ENCODE data around the gene CHRNA1. TPM values are rescaled to one million over a fixed set of nuclear protein-coding genes. Genes with fewer than 3 reads are reported as not detected.

The CHRNA1 gene
- total and polyA plus RNA-seq, 9 of the 15 experiments (the other 6 are each of a cell fraction or from before 2014, with no cell fraction given), result not detected

GRCh38 chr2:174812037-174812436, 47.8 kb upstream of the CHRNA1 start:
- Histone ChIP-seq H3K27ac (ENCODE audit: extremely low read depth, low read depth, low read length) (no peak overlapping the region), H3K4me1 (replicated peaks in 1 of 2; ENCODE audit: control insufficient read depth in 2 of 2, insufficient read depth in 2 of 2, low read length in 2 of 2) (no peaks in the 10 kb centered on the region), H3K36me3 (ENCODE audit: control insufficient read depth, insufficient read depth, low read length) (no peaks in the 10 kb centered on the region), H3K4me3 (no peak overlapping the region), H3K27me3 (ENCODE audit: control insufficient read depth in 2 of 2, insufficient read depth in 2 of 2, low read length in 2 of 2) (no peaks in the 10 kb centered on the region; a peak in 1 of 5 replicates), H3K79me2 (ENCODE audit: control insufficient read depth, insufficient read depth, low read length) (no peaks in the 10 kb centered on the region), H3K4me2 (ENCODE audit: insufficient read depth, low read length) (no peak overlapping the region), H3K9me3 (replicated peaks; ENCODE audit: control insufficient read depth, insufficient read depth, low read depth, low read length) (no peaks in the 10 kb centered on the region), H4K20me1 (replicated peaks; ENCODE audit: control insufficient read depth, insufficient read depth, low read length) (no peaks in the 10 kb centered on the region), H3K9me1 (ENCODE audit: control insufficient read depth, insufficient read depth, low read length) (no peaks in the 10 kb centered on the region), H2AFZ (ENCODE audit: low read depth, low read length) (no peak overlapping the region), H3K9ac (ENCODE audit: insufficient read depth in 1 of 2, low read depth in 2 of 2, low read length in 2 of 2) (no peak overlapping the region)
- POLR2A ChIA-PET, result interaction anchor here (1.1 kb wide), 1 partner anchor 14 kb away, joined by 3 read pairs; no protein-coding TSS in a partner anchor
- BruUV-seq (replicated peaks), result no TSS peak
- ATAC-seq (no peak), FAIRE-seq (no peak), DNase-seq (ENCODE audit: extremely low read depth in 1 of 4, low spot score in 3 of 4) (no peak)
- in situ Hi-C loops (cut with MboI) (no loop called here), intact Hi-C loops (cut with micrococcal nuclease) (no loop called here)
- 4% methylated on average over 7 of the region's 7 CpGs for WGBS (ENCODE audit: insufficient coverage, low coverage, missing lambda C conversion rate)
- CTCF ChIA-PET (ENCODE audit: low intra/inter-chr PET ratio), result no interaction called here
- TF ChIP-seq CEBPB (tag; IDR thresholded peaks at IDR 0.05), result peak; percentile 24; the same call in 1 of the 2 replicates
- no peak for TF ChIP-seq CBX8 (IDR thresholded peaks at IDR 0.05; ENCODE audit: borderline replicate concordance, extremely low read depth, low read depth, low read length, poor library complexity, severe bottlenecking)
- TF ChIP-seq CEBPG (CRISPR knock-in tag; IDR thresholded peaks at IDR 0.05), result no peak
- 0 out of 4 replicates have a peak, but pooled peaks of 1 of the 2 experiments have one; percentile 8 for TF ChIP-seq CEBPG (tag; conservative IDR thresholded peaks at IDR 0.05 in 1 of 2, IDR thresholded peaks at IDR 0.05 in 1 of 2)

- FAIRE-seq, result no peak
- CTCF ChIA-PET (ENCODE audit: low intra/inter-chr PET ratio), result no interaction called here
- BruUV-seq (replicated peaks), result no TSS peak
- TF ChIP-seq NFE2L1 (tag; IDR thresholded peaks at IDR 0.05; ENCODE audit: borderline replicate concordance, low read depth), result no peak
- TF ChIP-seq ZBTB11 (CRISPR knock-in tag; IDR thresholded peaks at IDR 0.05), result no peak
- TF ChIP-seq, protein P1, sequence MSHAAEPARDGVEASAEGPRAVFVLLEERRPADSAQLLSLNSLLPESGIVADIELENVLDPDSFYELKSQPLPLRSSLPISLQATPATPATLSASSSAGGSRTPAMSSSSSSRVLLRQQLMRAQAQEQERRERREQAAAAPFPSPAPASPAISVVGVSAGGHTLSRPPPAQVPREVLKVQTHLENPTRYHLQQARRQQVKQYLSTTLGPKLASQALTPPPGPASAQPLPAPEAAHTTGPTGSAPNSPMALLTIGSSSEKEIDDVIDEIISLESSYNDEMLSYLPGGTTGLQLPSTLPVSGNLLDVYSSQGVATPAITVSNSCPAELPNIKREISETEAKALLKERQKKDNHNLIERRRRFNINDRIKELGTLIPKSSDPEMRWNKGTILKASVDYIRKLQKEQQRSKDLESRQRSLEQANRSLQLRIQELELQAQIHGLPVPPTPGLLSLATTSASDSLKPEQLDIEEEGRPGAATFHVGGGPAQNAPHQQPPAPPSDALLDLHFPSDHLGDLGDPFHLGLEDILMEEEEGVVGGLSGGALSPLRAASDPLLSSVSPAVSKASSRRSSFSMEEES (CRISPR knock-in tag; IDR thresholded peaks at IDR 0.05), result no peak
- no peak for TF ChIP-seq MXI1 (IDR thresholded peaks at IDR 0.05; ENCODE audit: low read depth, low read length)
Observed at GRCh38 chr2:174807931-174808330, 43.7 kb upstream of the CHRNA1 start.

More at GRCh38 chr2:174807931-174808330, 43.7 kb upstream of the CHRNA1 start:
- Histone ChIP-seq H4K20me1 (replicated peaks; ENCODE audit: control insufficient read depth, insufficient read depth, low read length) (no peaks in the 10 kb centered on the region), H3K36me3 (ENCODE audit: control insufficient read depth, insufficient read depth, low read length) (no peaks in the 10 kb centered on the region), H3K9me3 (replicated peaks; ENCODE audit: control insufficient read depth, insufficient read depth, low read depth, low read length) (no peaks in the 10 kb centered on the region), H3K4me3 (no peak overlapping the region), H3K79me2 (ENCODE audit: control insufficient read depth, insufficient read depth, low read length) (no peaks in the 10 kb centered on the region), H3K27me3 (ENCODE audit: control insufficient read depth in 2 of 2, insufficient read depth in 2 of 2, low read length in 2 of 2) (peaks cover 3 to 5% of the 10 kb centered on the region in 2 experiments; a peak in 2 of 5 replicates), H3K4me1 (replicated peaks in 1 of 2; ENCODE audit: control insufficient read depth in 2 of 2, insufficient read depth in 2 of 2, low read length in 2 of 2) (no peaks in the 10 kb centered on the region), H3K27ac (ENCODE audit: extremely low read depth, low read depth, low read length) (no peak overlapping the region), H3K4me2 (ENCODE audit: insufficient read depth, low read length) (no peak overlapping the region), H3K9ac (ENCODE audit: insufficient read depth in 1 of 2, low read depth in 2 of 2, low read length in 2 of 2) (no peak overlapping the region), H2AFZ (ENCODE audit: low read depth, low read length) (no peak overlapping the region), H3K9me1 (ENCODE audit: control insufficient read depth, insufficient read depth, low read length) (no peaks in the 10 kb centered on the region)
- 0% methylated on average over 1 of the region's 1 CpG for WGBS (ENCODE audit: insufficient coverage, low coverage, missing lambda C conversion rate)
- in situ Hi-C loops (cut with MboI), result no loop called here
- ATAC-seq, result no peak
- intact Hi-C loops (cut with micrococcal nuclease), result no loop called here
- no peak for DNase-seq (ENCODE audit: extremely low read depth in 1 of 4, low spot score in 3 of 4)
- POLR2A ChIA-PET, result no interaction called here

Measured in K562 (cell line).